ENCODE data around the gene PBXIP1.

GRCh38 chr1:154978360-154978759 lies 22.5 kb upstream of the PBXIP1 start:
- TF ChIP-seq POLR2A (IDR thresholded peaks at IDR 0.05) (no peak), CTCF (IDR thresholded peaks at IDR 0.05) (no peak), POLR2AphosphoS5 (IDR thresholded peaks at IDR 0.05) (no peak)
